SK-N-MC (cell line): ENCODE data around the gene HDAC4.

Experiments
- DNase-seq: peaks from one replicate; pipeline ENCODE4 v3.0.0-alpha.2; 2011; ENCODE audit warnings: low read depth, low spot score
- H3K27ac ChIP-seq: fragments of 200-600 bp; sonication (generic); 2 replicates; pipeline ENCODE4 v1.5.1; 2016; ENCODE audit warnings: mixed run types
- H3K36me3 ChIP-seq: fragments of 200-600 bp; sonication (generic); 2 replicates; pipeline ENCODE4 v1.6.1; 2017; ENCODE audit warnings: antibody characterized with exemption, low read length, mixed read lengths; ENCODE audit not compliant: insufficient read depth
- H3K4me3 ChIP-seq: fragments of 200-600 bp; sonication (generic); 2 replicates; pipeline ENCODE4 v1.5.1; 2016
- H3K9ac ChIP-seq: fragments of 200-600 bp; sonication (generic); 2 replicates; pipeline ENCODE4 v1.8.0; 2017; ENCODE audit warnings: mixed run types, mixed read lengths; ENCODE audit not compliant: insufficient read length
- H3K9me3 ChIP-seq: fragments of 200-600 bp; sonication (generic); 2 replicates; pipeline ENCODE4 v1.6.1; 2017; ENCODE audit warnings: low read depth, mild to moderate bottlenecking, antibody characterized with exemption, low read length, moderate library complexity, mixed read lengths
- EZH2 ChIP-seq: fragments of 200-600 bp; sonication (generic); IDR thresholded peaks from one replicate; pipeline ENCODE4 v1.6.1; 2017; ENCODE audit warnings: antibody characterized with exemption
- FOXP2 ChIP-seq: optimal IDR thresholded peaks from 2 replicates; pipeline ENCODE3; 2011; ENCODE audit warnings: mild to moderate bottlenecking, moderate library complexity; ENCODE audit not compliant: insufficient read depth; ENCODE audit errors: extremely low read length, control extremely low read depth
- POLR2AphosphoS5 ChIP-seq: IDR thresholded peaks from 2 replicates; pipeline ENCODE4 v1.6.1; 2012; ENCODE audit warnings: mild to moderate bottlenecking, low read depth, low read length, borderline replicate concordance

The HDAC4 gene

DNA sequence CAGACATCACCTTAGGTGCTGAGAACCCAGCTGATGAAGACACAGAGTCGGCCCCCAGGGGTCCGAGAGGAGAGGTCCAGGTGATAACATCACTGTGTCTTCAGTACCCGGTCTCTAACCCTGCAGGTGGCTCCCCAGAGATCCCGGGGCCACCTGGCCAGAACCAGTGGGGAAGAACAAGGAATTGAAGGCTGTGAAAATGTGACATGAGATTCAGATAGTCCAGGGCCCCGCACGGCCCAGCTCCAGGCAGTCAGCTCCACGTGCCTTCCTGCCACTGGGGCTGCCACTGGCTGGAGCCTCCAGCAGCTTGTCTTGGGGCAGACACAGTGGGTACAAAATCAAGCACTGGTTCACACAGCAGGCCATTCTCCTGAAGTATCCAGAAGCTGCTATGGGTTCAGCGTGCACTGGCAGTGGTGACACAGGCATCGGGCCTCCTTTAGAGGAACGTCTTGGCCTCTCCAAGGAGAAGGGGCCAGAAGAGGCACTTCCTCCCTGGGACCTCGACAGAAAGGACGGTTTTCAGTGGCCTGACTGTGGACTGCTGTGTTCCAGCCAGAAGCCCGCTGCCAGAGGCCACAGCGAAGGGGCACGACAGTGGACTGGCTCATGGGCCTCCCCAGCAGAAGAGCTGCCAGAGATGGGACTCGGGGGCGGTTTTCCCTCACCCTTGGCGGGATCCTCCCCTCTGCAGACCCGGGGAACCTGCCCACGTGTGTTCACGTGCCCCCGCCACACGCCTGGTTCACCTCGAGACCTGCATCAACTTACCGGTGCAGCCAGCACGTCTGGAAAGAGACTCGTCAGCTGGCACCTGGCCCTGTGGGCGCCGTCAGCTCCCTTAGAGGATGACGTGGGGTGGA lies 150.4 kb downstream of the HDAC4 start:
- no peak for DNase-seq
- Histone ChIP-seq H3K27ac (no peak overlapping the region), H3K4me3 (peak overlapping the region; percentile 28; the same call in 1 of the 2 replicates), H3K9me3 (no peaks in the 10 kb centered on the region), H3K9ac (no peak overlapping the region), H3K36me3 (no peaks in the 10 kb centered on the region)
- TF ChIP-seq FOXP2 (no peak), POLR2AphosphoS5 (no peak)

- Histone ChIP-seq H3K9ac (no peak overlapping the region), H3K4me3 (peak overlapping the region; percentile 28; the same call in 1 of the 2 replicates), H3K36me3 (no peaks in the 10 kb centered on the region), H3K9me3 (no peaks in the 10 kb centered on the region), H3K27ac (peak overlapping the region; percentile 30; the same call in 1 of the 2 replicates)
- TF ChIP-seq FOXP2 (no peak), EZH2 (no peak), POLR2AphosphoS5 (no peak)
- DNase-seq: no peak
These were observed 151.0 kb downstream of the HDAC4 start for GRCh38 chr2:239249776-239250175.

DNA sequence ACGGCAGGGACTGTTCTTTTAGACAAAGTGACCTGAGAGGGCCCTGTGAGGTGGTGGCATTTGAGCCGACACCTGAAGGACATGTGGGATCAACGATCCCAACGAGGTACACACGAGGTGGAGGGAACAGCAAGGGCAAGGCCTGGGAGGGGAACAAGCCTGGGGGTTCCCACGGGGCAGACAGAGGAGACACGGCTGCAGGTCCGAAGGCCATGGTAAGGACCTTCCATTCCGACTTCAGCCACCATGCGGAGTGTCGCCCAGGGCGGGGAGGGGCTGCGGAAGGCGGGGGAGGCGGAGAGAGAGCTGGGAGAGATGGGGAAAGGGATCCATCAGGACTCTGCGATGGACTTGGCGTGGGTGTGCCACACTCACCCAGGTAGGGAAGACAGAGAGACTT lies 151.8 kb downstream of the HDAC4 start:
- no peaks in the 10 kb centered on the region for H3K9me3 ChIP-seq
- no peak overlapping the region for H3K27ac ChIP-seq
- no peak overlapping the region for H3K9ac ChIP-seq
- H3K4me3 ChIP-seq: no peak overlapping the region
- DNase-seq: no peak
- TF ChIP-seq POLR2AphosphoS5 (no peak), EZH2 (no peak), FOXP2 (no peak)
- H3K36me3 ChIP-seq: no peaks in the 10 kb centered on the region

GRCh38 chr2:239247401-239248245 lies 153.2 kb downstream of the HDAC4 start:
- Histone ChIP-seq H3K36me3 (no peaks in the 10 kb centered on the region), H3K4me3 (no peak overlapping the region), H3K9me3 (no peaks in the 10 kb centered on the region), H3K27ac (no peak overlapping the region), H3K9ac (no peak overlapping the region)
- no peak for TF ChIP-seq POLR2AphosphoS5
- TF ChIP-seq FOXP2: no peak
- TF ChIP-seq EZH2: no peak
- no peak for DNase-seq

- Histone ChIP-seq H3K36me3 (no peaks in the 10 kb centered on the region), H3K9ac (no peak overlapping the region), H3K4me3 (no peak overlapping the region), H3K9me3 (no peaks in the 10 kb centered on the region), H3K27ac (no peak overlapping the region)
- no peak for DNase-seq
- TF ChIP-seq POLR2AphosphoS5 (no peak), EZH2 (no peak), FOXP2 (no peak)
These were observed 154.1 kb downstream of the HDAC4 start for GRCh38 chr2:239246723-239247122.

DNA sequence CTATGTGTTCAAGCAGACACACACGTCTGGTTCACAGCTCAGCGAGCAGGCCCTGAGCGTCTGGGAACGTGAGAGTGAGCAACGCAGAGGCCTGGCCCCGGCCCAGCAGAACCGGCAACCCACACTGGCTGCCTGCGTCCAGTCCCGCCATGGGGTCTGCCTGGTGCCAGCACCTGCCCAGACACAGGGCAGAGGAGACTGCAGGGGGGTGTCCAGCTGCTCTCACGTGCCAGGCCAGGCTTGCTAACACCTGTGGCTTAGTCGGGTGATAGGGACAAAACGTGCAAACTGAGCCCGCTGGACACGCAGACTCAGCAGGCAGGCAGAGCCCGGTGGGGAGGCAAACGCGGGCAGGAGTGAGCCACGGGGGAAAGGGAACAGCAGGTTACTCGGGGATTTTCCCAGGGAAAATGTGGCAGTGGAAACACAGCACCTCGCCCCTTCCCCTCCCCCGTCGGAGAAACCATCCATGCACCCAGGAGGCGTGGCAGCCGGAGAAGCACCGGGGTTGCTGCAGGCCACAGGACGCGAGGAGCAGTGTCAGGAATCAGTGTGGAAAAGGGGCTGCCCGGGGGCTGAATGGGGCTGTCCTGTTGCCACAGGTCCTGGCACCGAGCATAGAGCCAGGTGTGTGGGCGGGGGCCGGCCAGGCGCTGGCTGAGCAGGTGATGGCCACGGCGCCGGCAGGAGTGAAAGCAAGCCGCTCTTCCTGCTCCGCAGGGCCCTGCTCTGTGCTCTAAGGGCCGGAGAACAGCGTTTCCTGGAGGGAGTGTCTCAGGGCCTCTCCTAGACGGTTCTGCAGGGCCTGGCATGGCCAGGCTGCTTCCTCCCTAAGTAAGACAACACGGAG lies 154.7 kb downstream of the HDAC4 start:
- Histone ChIP-seq H3K4me3 (no peak overlapping the region), H3K9me3 (no peaks in the 10 kb centered on the region), H3K27ac (no peak overlapping the region), H3K9ac (no peak overlapping the region), H3K36me3 (no peaks in the 10 kb centered on the region)
- TF ChIP-seq POLR2AphosphoS5 (no peak), EZH2 (no peak), FOXP2 (no peak)
- DNase-seq: no peak

DNA sequence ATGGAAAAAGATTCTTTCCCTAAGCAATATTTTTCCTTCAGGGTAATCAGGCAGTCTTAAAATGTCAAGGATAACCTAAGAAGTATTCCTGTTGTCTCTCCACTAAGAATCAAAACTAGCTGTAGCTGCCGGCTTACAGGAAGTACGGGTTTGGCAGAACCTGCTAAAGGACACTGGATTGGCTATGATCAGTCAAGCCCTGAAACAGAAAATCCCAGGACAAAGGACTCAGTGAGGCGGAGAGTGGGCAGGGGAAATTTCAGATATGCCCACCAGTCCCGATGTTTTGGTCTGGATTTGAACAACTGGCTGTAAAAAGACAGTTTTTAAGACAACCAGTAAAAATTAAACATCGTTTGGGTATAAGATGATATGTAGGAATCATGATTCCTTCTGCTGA lies 155.7 kb downstream of the HDAC4 start:
- H3K9ac ChIP-seq: no peak overlapping the region
- DNase-seq: no peak
- no peaks in the 10 kb centered on the region for H3K36me3 ChIP-seq
- no peaks in the 10 kb centered on the region for H3K9me3 ChIP-seq
- peak overlapping the region; percentile 5; the same call in 1 of the 2 replicates for H3K27ac ChIP-seq
- H3K4me3 ChIP-seq: no peak overlapping the region
- TF ChIP-seq FOXP2: no peak
- no peak for TF ChIP-seq EZH2
- TF ChIP-seq POLR2AphosphoS5: no peak
